CD4-positive, alpha-beta T cell (primary cell): ENCODE data around the gene ICA1. TPM values are rescaled to one million over a fixed set of nuclear protein-coding genes. Genes with fewer than 3 reads are reported as not detected.

ENCODE experiments used
- ATAC-seq: fragments of 200-7000 bp; cut with Tn5 transposase; one replicate; pipeline ENCODE4 v1.10.0; 2022; ENCODE audit warnings: mild to moderate bottlenecking; ENCODE audit not compliant: poor library complexity
- CTCF ChIA-PET: fragments of 350-600 bp; sonication (Branson Sonifier 250); formaldehyde crosslinking; loops from one replicate; lab custom pipeline; 2021; ENCODE audit warnings: antibody characterized with exemption, inconsistent platforms; lab: Charles Lee
- POLR2A ChIA-PET: fragments of 350-600 bp; sonication (Branson Sonifier 250); formaldehyde crosslinking; loops from one replicate; lab custom pipeline; 2021; ENCODE audit warnings: antibody characterized with exemption, inconsistent platforms; lab: Charles Lee
- DNase-seq, 14 experiments: peaks; one replicate each; pipeline ENCODE4 v3.0.0-alpha.2; 2013 to 2020; ENCODE audit warnings: mixed read lengths in 2 of 14
- H3K27ac ChIP-seq, 2 donors: one replicate each; pipeline versions ENCODE4 v1.5.1 to v1.7.0; 2013; ENCODE audit warnings: low read length in 2 of 2, low read depth in 1 of 2, mild to moderate bottlenecking in 1 of 2
- H3K27me3 ChIP-seq, 2 experiments: 1 replicate in 1 of 2; 2 replicates in 1 of 2; pipeline versions ENCODE4 v1.6.1 to v1.7.0; 2013; ENCODE audit warnings: low read length in 2 of 2, control low read depth in 1 of 2, mild to moderate bottlenecking in 1 of 2, moderate library complexity in 1 of 2; ENCODE audit not compliant: insufficient read depth in 2 of 2, control insufficient read depth in 1 of 2
- H3K36me3 ChIP-seq: one replicate; pipeline ENCODE4 v1.6.1; 2013; ENCODE audit warnings: low read length, control low read depth; ENCODE audit not compliant: insufficient read depth
- H3K4me1 ChIP-seq: one replicate; pipeline ENCODE4 v1.6.1; 2013; ENCODE audit warnings: low read length, control low read depth; ENCODE audit not compliant: insufficient read depth
- H3K4me3 ChIP-seq: one replicate; pipeline ENCODE4 v1.5.1; 2013; ENCODE audit warnings: mild to moderate bottlenecking, low read length, moderate library complexity
- H3K9me3 ChIP-seq, 2 experiments: 1 replicate in 1 of 2; 2 replicates in 1 of 2; pipeline versions ENCODE4 v1.6.1 to v1.7.0; 2013; ENCODE audit warnings: low read length in 2 of 2, mild to moderate bottlenecking in 2 of 2, control low read depth in 1 of 2, moderate library complexity in 1 of 2; ENCODE audit not compliant: control insufficient read depth in 1 of 2, insufficient read depth in 1 of 2
- H3K27ac Mint-ChIP-seq: one replicate; pipeline ENCODE4 v1.8.0; 2020; ENCODE audit warnings: mixed read lengths
- H3K27me3 Mint-ChIP-seq: one replicate; pipeline ENCODE4 v1.8.0; 2021; ENCODE audit warnings: mixed read lengths
- H3K36me3 Mint-ChIP-seq: one replicate; pipeline ENCODE4 v1.8.0; 2021; ENCODE audit warnings: low read depth, mixed read lengths
- H3K4me1 Mint-ChIP-seq: one replicate; pipeline ENCODE4 v1.8.0; 2021; ENCODE audit warnings: low read depth, mixed read lengths
- H3K4me3 Mint-ChIP-seq: one replicate; pipeline ENCODE4 v1.8.0; 2020; ENCODE audit warnings: mild to moderate bottlenecking, mixed read lengths
- H3K9me3 Mint-ChIP-seq: one replicate; pipeline ENCODE4 v1.8.0; 2020; ENCODE audit warnings: mixed read lengths
- intact Hi-C, 2 experiments: fragments of 100-400 bp; cut with DNase I in 1 of 2; cut with micrococcal nuclease in 1 of 2; formaldehyde crosslinking; loops; one replicate each; pipeline versions ENCODE4 v1.15.1 to v1.9.0; 2023 to 2025; cut with DNase I, micrococcal nuclease
- total RNA-seq, 174 experiments: library from RNA in 2 of 174; stranded (reverse) in 2 of 174; gene quantifications; one replicate each; pipeline ENCODE4 v1.2.3 and lab custom pipeline; 2021 to 2026
- TF ChIP-seq, protein P1 (sequence below): fragments of 200-600 bp; IDR thresholded peaks from one replicate; pipeline ENCODE4 v1.8.0; 2022; ENCODE audit warnings: antibody characterized with exemption, mild to moderate bottlenecking

Gene ICA1
- total RNA-seq, 2 experiments from 2014 or later = 0.95 to 1.7 TPM

DNA sequence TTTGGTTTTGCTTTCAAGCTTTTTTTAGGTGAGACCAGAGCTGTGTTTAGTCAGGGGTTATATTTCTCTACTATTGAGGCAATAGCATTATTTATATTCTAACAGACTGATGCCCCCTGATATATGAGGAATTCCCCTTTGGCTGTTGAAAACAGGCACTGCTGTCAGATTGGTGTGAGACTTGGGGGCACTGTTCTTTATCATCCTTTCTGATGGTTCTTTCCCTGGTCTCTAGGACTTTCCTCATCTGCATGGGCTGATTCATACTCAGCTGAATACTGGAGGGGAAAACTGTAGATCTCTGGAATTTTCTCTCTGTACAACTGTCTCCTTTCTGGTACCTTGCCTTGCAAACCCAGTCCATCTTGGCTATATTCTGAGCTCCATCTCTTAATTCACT lies 10.0 kb upstream of the ICA1 start:
- intact Hi-C loops = no loop called here
- Histone ChIP-seq H3K27me3 (peaks cover 0 to 6% of the 10 kb centered on the region in 2 experiments), H3K9me3 (no peaks in the 10 kb centered on the region), H3K27ac (no peak overlapping the region), H3K4me1 (no peaks in the 10 kb centered on the region), H3K36me3 (no peaks in the 10 kb centered on the region), H3K4me3 (no peak overlapping the region)
- ATAC-seq = no peak
- CTCF ChIA-PET = no interaction called here
- peaks cover 27% of the 10 kb centered on the region for H3K27me3 Mint-ChIP-seq
- POLR2A ChIA-PET = no interaction called here
- H3K4me3 Mint-ChIP-seq = no peak overlapping the region
- no peaks in the 10 kb centered on the region for H3K36me3 Mint-ChIP-seq
- H3K27ac Mint-ChIP-seq = no peak overlapping the region
- H3K9me3 Mint-ChIP-seq = no peaks in the 10 kb centered on the region
- no peak for DNase-seq
- TF ChIP-seq, protein P1, sequence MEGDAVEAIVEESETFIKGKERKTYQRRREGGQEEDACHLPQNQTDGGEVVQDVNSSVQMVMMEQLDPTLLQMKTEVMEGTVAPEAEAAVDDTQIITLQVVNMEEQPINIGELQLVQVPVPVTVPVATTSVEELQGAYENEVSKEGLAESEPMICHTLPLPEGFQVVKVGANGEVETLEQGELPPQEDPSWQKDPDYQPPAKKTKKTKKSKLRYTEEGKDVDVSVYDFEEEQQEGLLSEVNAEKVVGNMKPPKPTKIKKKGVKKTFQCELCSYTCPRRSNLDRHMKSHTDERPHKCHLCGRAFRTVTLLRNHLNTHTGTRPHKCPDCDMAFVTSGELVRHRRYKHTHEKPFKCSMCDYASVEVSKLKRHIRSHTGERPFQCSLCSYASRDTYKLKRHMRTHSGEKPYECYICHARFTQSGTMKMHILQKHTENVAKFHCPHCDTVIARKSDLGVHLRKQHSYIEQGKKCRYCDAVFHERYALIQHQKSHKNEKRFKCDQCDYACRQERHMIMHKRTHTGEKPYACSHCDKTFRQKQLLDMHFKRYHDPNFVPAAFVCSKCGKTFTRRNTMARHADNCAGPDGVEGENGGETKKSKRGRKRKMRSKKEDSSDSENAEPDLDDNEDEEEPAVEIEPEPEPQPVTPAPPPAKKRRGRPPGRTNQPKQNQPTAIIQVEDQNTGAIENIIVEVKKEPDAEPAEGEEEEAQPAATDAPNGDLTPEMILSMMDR = no peak
- H3K4me1 Mint-ChIP-seq = no peaks in the 10 kb centered on the region

DNA sequence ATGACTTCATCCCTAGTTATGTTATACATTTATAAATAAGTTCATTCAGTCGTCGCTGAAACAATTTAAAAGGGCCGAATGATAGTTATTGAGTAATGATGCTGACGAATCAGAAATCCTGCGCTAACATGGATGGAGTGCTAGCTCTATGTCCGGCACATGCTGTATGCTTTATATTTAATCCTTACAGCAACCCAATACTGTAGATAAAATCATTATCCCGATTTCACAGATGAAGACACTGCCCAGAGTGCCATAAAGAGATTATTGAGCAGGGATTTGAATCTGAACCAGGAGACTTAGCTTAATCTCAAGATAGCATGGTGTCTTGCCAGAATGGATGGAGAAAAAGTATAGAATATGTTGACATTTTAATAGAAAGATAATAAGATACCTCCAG lies 1.1 kb upstream of the ICA1 start:
- ChIA-PET POLR2A (no interaction called here), CTCF (no interaction called here)
- intact Hi-C loops = no loop called here
- Mint-ChIP-seq H3K4me3 (peak overlapping the region; percentile 23), H3K27me3 (peaks cover 45% of the 10 kb centered on the region), H3K27ac (no peak overlapping the region), H3K36me3 (no peaks in the 10 kb centered on the region), H3K4me1 (peaks cover 9% of the 10 kb centered on the region), H3K9me3 (no peaks in the 10 kb centered on the region)
- TF ChIP-seq, protein P1 = no peak
- Histone ChIP-seq H3K36me3 (no peaks in the 10 kb centered on the region), H3K4me1 (peaks cover 10% of the 10 kb centered on the region), H3K9me3 (peaks cover 0 to 3% of the 10 kb centered on the region in 2 experiments), H3K27ac (no peak overlapping the region), H3K4me3 (no peak overlapping the region), H3K27me3 (peaks cover 20 to 53% of the 10 kb centered on the region in 2 experiments)
- no peak for DNase-seq
- ATAC-seq = no peak

DNA sequence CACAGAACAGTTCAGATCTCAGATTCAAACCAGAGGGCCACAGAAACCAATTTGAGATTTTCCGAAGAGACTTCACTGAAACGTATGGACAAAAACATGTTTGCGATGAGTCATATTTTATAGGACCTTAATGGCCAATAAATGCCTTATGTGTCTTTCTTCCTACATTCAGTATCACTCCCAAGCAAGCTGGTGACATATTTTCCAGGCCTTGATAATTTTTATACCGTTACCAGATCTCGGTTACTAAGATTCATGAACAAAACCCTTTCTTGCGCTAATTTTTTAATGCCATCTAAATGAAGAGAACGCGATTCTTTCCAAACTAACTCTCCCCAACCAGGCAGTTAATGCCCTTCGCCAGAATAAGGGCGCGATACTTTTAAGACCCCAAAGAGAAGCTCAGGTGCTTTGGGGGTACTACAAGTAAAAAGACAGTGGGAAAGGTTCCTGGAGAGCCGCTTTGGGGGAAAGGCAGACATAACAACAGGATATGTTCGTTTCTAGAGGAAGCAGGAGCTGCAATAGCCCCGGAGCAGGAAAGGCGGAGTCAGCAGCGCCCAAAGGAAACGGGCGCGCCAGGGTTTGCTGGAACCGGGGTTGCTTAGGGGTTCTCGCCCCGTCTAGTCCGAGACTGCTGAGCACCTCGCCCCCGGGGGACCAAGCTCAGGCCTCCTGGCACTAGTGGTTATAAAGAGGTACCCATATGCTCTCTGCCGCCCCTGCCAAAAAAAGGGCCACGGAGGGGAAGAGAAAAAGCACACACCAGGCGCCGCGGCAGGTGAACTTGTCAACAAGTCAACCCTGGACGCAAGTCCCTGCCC lies 884 bp downstream of the ICA1 start:
- H3K9me3 Mint-ChIP-seq = no peaks in the 10 kb centered on the region
- peaks cover 9% of the 10 kb centered on the region for H3K4me1 Mint-ChIP-seq
- Histone ChIP-seq H3K4me1 (peaks cover 10% of the 10 kb centered on the region), H3K27me3 (peaks cover 20 to 56% of the 10 kb centered on the region in 2 experiments), H3K4me3 (peak overlapping the region; percentile 39), H3K9me3 (peaks cover 0 to 3% of the 10 kb centered on the region in 2 experiments), H3K36me3 (no peaks in the 10 kb centered on the region), H3K27ac (no peak overlapping the region)
- DNase-seq = peak in 3 of 14 experiments; percentile 1 to 8 (median 5)
- no peak overlapping the region for H3K27ac Mint-ChIP-seq
- no peak for ATAC-seq
- TF ChIP-seq, protein P1 = no peak
- H3K27me3 Mint-ChIP-seq = peaks cover 36% of the 10 kb centered on the region
- intact Hi-C loops = no loop called here
- ChIA-PET POLR2A (no interaction called here), CTCF (no interaction called here)
- H3K4me3 Mint-ChIP-seq = peak overlapping the region; percentile 76
- no peaks in the 10 kb centered on the region for H3K36me3 Mint-ChIP-seq
